ENCODE data around the gene NT5DC3.

Gene NT5DC3

DNA sequence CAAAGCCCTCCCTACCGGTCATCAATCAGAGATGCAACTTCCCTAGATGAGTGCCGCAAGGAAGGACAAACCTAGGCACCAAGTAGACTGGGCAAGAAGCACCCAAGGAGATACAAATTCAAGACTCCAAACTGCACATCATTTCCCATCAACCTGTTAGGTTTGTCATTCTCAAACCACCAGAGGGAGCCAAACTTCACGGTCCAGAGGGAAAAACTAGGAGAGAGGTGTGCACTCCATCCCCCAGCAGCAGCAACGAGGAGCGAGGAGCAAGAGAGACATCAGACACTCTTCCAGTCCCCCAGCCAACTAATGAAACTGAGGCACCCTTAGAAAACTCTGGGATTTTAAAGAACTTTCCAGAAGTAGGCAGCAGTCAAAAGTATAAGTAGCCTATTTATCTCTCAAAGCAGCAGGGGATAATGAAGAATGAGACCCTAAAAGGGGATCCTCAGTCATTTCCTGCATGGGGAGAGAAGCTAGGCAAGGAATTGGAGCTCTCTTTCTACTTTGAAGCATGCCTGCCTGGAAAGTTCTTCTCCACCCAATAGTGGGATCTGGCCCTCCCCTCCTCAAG lies 37.0 kb upstream of the NT5DC3 start:
- peaks cover 6% of the 10 kb centered on the region; the same call in 1 of the 2 replicates for H3K4me1 ChIP-seq (ENCODE audit: control insufficient read depth, insufficient read depth, low read length)
- H3K9ac ChIP-seq (ENCODE audit: low read length) = no peak overlapping the region
- H3K27me3 ChIP-seq (ENCODE audit: control insufficient read depth, insufficient read depth, low read length) = no peaks in the 10 kb centered on the region
- H3K9me3 ChIP-seq (ENCODE audit: control insufficient read depth, insufficient read depth, low read depth, low read length) = no peaks in the 10 kb centered on the region
- H3K4me3 ChIP-seq (ENCODE audit: low read depth, low read length) = 0 out of 2 replicates have a peak overlapping the region, but pooled peaks have one; percentile 21
- no peaks in the 10 kb centered on the region for H3K36me3 ChIP-seq (ENCODE audit: control insufficient read depth, insufficient read depth, low read length)
- no peak overlapping the region for H3K27ac ChIP-seq (ENCODE audit: low read depth, low read length)

- H3K9me3 ChIP-seq (ENCODE audit: control insufficient read depth, insufficient read depth, low read depth, low read length) = no peaks in the 10 kb centered on the region
- H3K27me3 ChIP-seq (ENCODE audit: control insufficient read depth, insufficient read depth, low read length) = no peaks in the 10 kb centered on the region
- no peak overlapping the region for H3K4me3 ChIP-seq (ENCODE audit: low read depth, low read length)
- no peak overlapping the region for H3K9ac ChIP-seq (ENCODE audit: low read length)
- H3K36me3 ChIP-seq (ENCODE audit: control insufficient read depth, insufficient read depth, low read length) = no peaks in the 10 kb centered on the region
- H3K27ac ChIP-seq (ENCODE audit: low read depth, low read length) = no peak overlapping the region
- peaks cover 6% of the 10 kb centered on the region; the same call in 1 of the 2 replicates for H3K4me1 ChIP-seq (ENCODE audit: control insufficient read depth, insufficient read depth, low read length)
Observed at GRCh38 chr12:103877288-103877687, 36.3 kb upstream of the NT5DC3 start.

DNA sequence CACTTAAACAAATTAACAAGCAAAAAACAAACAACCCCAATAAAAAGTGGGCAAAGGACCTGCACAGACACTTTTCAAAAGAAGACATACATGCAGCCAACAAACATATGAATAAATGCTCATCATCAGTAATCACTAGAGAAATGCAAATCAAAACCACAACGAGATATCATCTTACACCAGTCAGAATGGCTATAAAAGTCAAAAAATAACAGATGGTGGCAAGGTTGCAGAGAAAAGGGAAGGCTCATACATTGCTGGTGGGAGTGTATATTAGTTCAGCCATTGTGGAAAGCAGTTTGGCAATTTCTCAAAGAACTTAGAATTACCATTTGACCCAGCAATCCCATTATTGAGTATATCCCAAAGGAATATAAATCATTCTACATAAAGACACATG lies 34.6 kb upstream of the NT5DC3 start:
- H3K9ac ChIP-seq (ENCODE audit: low read length) = no peak overlapping the region
- no peak overlapping the region for H3K4me3 ChIP-seq (ENCODE audit: low read depth, low read length)
- no peaks in the 10 kb centered on the region for H3K9me3 ChIP-seq (ENCODE audit: control insufficient read depth, insufficient read depth, low read depth, low read length)

GRCh38 chr12:103868215-103868614 lies 27.2 kb upstream of the NT5DC3 start:
- no peaks in the 10 kb centered on the region for H3K27me3 ChIP-seq (ENCODE audit: control insufficient read depth, insufficient read depth, low read length)
- H3K27ac ChIP-seq (ENCODE audit: low read depth, low read length) = no peak overlapping the region
- H3K9ac ChIP-seq (ENCODE audit: low read length) = no peak overlapping the region
- H3K4me3 ChIP-seq (ENCODE audit: low read depth, low read length) = no peak overlapping the region
- H3K36me3 ChIP-seq (ENCODE audit: control insufficient read depth, insufficient read depth, low read length) = no peaks in the 10 kb centered on the region
- no peaks in the 10 kb centered on the region for H3K9me3 ChIP-seq (ENCODE audit: control insufficient read depth, insufficient read depth, low read depth, low read length)
- no peaks in the 10 kb centered on the region for H3K4me1 ChIP-seq (ENCODE audit: control insufficient read depth, insufficient read depth, low read length)

More for the DNA sequence above, 34.6 kb upstream of the NT5DC3 start:
- H3K36me3 ChIP-seq (ENCODE audit: control insufficient read depth, insufficient read depth, low read length) = no peaks in the 10 kb centered on the region
- no peak overlapping the region for H3K27ac ChIP-seq (ENCODE audit: low read depth, low read length)
- H3K4me1 ChIP-seq (ENCODE audit: control insufficient read depth, insufficient read depth, low read length) = peaks cover 6% of the 10 kb centered on the region; the same call in 1 of the 2 replicates
- no peaks in the 10 kb centered on the region for H3K27me3 ChIP-seq (ENCODE audit: control insufficient read depth, insufficient read depth, low read length)

- Histone ChIP-seq H3K9me3 (ENCODE audit: control insufficient read depth, insufficient read depth, low read depth, low read length) (no peaks in the 10 kb centered on the region), H3K9ac (ENCODE audit: low read length) (no peak overlapping the region), H3K4me1 (ENCODE audit: control insufficient read depth, insufficient read depth, low read length) (no peaks in the 10 kb centered on the region), H3K27me3 (ENCODE audit: control insufficient read depth, insufficient read depth, low read length) (no peaks in the 10 kb centered on the region), H3K4me3 (ENCODE audit: low read depth, low read length) (no peak overlapping the region), H3K27ac (ENCODE audit: low read depth, low read length) (no peak overlapping the region), H3K36me3 (ENCODE audit: control insufficient read depth, insufficient read depth, low read length) (no peaks in the 10 kb centered on the region)
Observed at GRCh38 chr12:103865151-103865730, 24.2 kb upstream of the NT5DC3 start.

GRCh38 chr12:103864710-103865109 lies 23.7 kb upstream of the NT5DC3 start:
- Histone ChIP-seq H3K27ac (ENCODE audit: low read depth, low read length) (no peak overlapping the region), H3K9ac (ENCODE audit: low read length) (no peak overlapping the region), H3K36me3 (ENCODE audit: control insufficient read depth, insufficient read depth, low read length) (no peaks in the 10 kb centered on the region), H3K27me3 (ENCODE audit: control insufficient read depth, insufficient read depth, low read length) (no peaks in the 10 kb centered on the region), H3K4me1 (ENCODE audit: control insufficient read depth, insufficient read depth, low read length) (no peaks in the 10 kb centered on the region), H3K4me3 (ENCODE audit: low read depth, low read length) (no peak overlapping the region), H3K9me3 (ENCODE audit: control insufficient read depth, insufficient read depth, low read depth, low read length) (no peaks in the 10 kb centered on the region)

DNA sequence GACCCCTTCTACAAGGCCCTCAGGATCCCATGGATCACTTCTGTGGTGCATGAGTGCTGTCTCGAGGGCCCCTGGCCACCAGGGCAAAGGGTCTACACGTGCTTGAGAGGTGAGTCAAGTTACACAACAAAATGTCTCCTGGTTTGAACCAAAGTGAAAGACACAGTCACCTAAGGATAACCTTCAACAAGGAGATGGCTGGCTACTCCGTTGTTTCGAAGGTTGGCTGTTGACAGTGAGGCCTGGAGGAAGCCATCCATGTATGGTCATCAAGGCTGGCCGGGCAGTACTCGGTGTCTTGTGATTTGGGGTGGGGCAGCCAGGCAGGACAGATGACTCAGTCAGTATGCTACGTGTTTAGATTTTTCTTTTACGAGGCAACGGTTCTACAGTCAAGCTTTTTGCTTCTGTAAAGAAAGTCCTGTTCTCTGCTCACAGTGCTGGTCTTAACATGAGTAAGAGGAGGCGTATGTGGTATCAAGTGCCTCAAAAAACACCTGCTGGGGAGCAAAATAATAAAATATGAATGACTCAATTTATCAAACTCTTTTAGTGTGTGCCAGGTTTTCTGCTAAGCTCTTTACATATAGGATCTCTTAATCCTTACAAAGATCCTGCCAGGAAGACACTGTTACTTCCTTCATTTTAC lies 18.0 kb upstream of the NT5DC3 start:
- H3K27me3 ChIP-seq (ENCODE audit: control insufficient read depth, insufficient read depth, low read length) = no peaks in the 10 kb centered on the region
- H3K4me3 ChIP-seq (ENCODE audit: low read depth, low read length) = no peak overlapping the region
- no peaks in the 10 kb centered on the region for H3K36me3 ChIP-seq (ENCODE audit: control insufficient read depth, insufficient read depth, low read length)
- no peaks in the 10 kb centered on the region for H3K9me3 ChIP-seq (ENCODE audit: control insufficient read depth, insufficient read depth, low read depth, low read length)
- no peaks in the 10 kb centered on the region for H3K4me1 ChIP-seq (ENCODE audit: control insufficient read depth, insufficient read depth, low read length)
- H3K9ac ChIP-seq (ENCODE audit: low read length) = no peak overlapping the region
- no peak overlapping the region for H3K27ac ChIP-seq (ENCODE audit: low read depth, low read length)

DNA sequence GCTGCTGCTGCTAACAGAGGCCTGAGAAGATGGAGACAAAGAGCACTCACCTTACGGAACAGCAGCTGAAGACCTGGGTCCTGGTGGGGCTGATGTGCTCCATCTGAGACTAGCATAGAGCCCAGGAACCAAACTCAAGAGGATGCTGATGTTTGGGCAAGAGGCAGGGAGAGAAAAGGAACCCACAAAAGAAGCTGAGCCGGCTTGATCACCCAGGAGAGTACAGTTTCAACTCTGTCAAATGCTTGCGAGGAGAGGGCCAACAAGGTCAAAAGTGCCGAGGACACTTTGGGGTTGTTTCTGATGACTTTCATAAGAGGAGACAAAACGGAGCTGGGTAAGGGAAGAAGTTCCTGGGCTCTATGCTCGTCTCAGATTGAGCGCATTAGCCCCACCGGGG lies 17.3 kb upstream of the NT5DC3 start:
- Histone ChIP-seq H3K36me3 (ENCODE audit: control insufficient read depth, insufficient read depth, low read length) (no peaks in the 10 kb centered on the region), H3K4me3 (ENCODE audit: low read depth, low read length) (no peak overlapping the region), H3K4me1 (ENCODE audit: control insufficient read depth, insufficient read depth, low read length) (no peaks in the 10 kb centered on the region), H3K9me3 (ENCODE audit: control insufficient read depth, insufficient read depth, low read depth, low read length) (no peaks in the 10 kb centered on the region), H3K9ac (ENCODE audit: low read length) (no peak overlapping the region), H3K27me3 (ENCODE audit: control insufficient read depth, insufficient read depth, low read length) (no peaks in the 10 kb centered on the region), H3K27ac (ENCODE audit: low read depth, low read length) (no peak overlapping the region)

DNA sequence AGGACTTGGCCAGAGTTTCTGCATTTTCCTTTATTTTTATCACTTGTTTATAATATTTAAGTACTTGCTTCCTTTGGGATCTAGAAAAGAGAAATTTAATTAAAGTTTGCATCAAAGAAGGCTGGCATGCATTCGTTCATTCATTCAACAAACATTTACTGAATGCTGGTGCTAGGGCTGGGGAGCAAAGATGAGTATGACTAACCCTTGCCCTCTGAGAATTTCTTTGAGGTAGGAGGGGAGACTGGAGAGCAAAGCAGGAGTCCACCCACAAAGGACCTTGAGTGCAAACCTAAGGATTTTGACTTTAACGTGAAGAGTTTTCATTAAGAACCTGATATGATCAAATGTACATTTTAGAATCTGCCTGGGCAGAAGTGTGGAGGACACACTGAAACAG lies 16.1 kb upstream of the NT5DC3 start:
- H3K4me3 ChIP-seq (ENCODE audit: low read depth, low read length) = no peak overlapping the region
- no peaks in the 10 kb centered on the region for H3K36me3 ChIP-seq (ENCODE audit: control insufficient read depth, insufficient read depth, low read length)
- no peak overlapping the region for H3K27ac ChIP-seq (ENCODE audit: low read depth, low read length)
- H3K9me3 ChIP-seq (ENCODE audit: control insufficient read depth, insufficient read depth, low read depth, low read length) = no peaks in the 10 kb centered on the region
- no peaks in the 10 kb centered on the region for H3K27me3 ChIP-seq (ENCODE audit: control insufficient read depth, insufficient read depth, low read length)
- no peak overlapping the region for H3K9ac ChIP-seq (ENCODE audit: low read length)
- H3K4me1 ChIP-seq (ENCODE audit: control insufficient read depth, insufficient read depth, low read length) = no peaks in the 10 kb centered on the region

DNA sequence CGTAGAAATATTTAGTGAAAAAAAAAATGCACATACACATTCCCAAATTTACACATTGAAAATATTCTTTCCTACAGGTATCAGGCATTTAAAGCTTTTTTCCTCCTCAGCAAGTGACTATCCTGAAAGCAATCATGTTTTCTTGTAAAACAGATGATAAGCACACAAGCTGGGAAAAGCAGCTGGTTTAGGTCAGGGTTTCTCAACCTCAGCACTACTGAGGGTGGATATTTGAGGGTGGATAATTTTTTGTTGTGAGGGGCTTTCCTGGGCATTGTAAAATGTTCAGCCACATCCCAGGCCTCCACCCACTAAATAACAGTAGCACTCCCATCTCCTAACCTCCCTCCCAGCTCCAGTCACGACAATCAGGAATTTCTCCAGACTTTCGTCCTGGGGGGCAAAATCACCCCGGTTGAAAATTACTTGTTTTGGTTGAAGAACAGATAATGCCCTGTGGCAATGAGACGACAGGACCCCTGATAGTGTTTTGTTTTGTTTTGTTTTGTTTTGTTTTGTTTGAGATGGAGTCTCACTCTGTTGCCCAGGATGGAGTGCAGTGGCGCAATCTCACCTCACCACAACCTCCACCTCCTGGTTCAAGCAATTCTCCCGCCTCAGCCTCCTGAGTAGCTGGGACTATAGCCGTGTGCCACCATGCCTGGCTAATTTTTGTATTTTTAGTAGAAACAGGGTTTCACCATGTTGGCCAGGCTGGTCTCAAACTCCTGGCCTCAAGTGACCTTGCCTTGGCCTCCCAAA lies 15.0 kb upstream of the NT5DC3 start:
- Histone ChIP-seq H3K4me3 (ENCODE audit: low read depth, low read length) (no peak overlapping the region), H3K27ac (ENCODE audit: low read depth, low read length) (no peak overlapping the region), H3K9ac (ENCODE audit: low read length) (no peak overlapping the region), H3K36me3 (ENCODE audit: control insufficient read depth, insufficient read depth, low read length) (no peaks in the 10 kb centered on the region), H3K4me1 (ENCODE audit: control insufficient read depth, insufficient read depth, low read length) (no peaks in the 10 kb centered on the region), H3K9me3 (ENCODE audit: control insufficient read depth, insufficient read depth, low read depth, low read length) (no peaks in the 10 kb centered on the region), H3K27me3 (ENCODE audit: control insufficient read depth, insufficient read depth, low read length) (no peaks in the 10 kb centered on the region)

Data from HUES6 (cell line).